ENCODE results near the gene AFF3. TPM values are rescaled to one million over a fixed set of nuclear protein-coding genes. Genes with fewer than 3 reads are reported as not detected.

AFF3 gene
- total RNA-seq, 3 donors from 2014 or later = 4.2 to 56.6 (median 5.2) TPM

GRCh38 chr2:99865818-99866676 lies 276.3 kb downstream of the AFF3 start:
- Histone ChIP-seq H3K4me3 (no peak overlapping the region), H3K36me3 (ENCODE audit: low read depth) (no peaks in the 10 kb centered on the region), H3K9me3 (no peaks in the 10 kb centered on the region), H3K4me1 (ENCODE audit: low read depth) (no peaks in the 10 kb centered on the region)
- DNase-seq (no peak), ATAC-seq (no peak)
- intact Hi-C loops (cut with DNase I, micrococcal nuclease) = no loop called here
- TF ChIP-seq, protein P1, sequence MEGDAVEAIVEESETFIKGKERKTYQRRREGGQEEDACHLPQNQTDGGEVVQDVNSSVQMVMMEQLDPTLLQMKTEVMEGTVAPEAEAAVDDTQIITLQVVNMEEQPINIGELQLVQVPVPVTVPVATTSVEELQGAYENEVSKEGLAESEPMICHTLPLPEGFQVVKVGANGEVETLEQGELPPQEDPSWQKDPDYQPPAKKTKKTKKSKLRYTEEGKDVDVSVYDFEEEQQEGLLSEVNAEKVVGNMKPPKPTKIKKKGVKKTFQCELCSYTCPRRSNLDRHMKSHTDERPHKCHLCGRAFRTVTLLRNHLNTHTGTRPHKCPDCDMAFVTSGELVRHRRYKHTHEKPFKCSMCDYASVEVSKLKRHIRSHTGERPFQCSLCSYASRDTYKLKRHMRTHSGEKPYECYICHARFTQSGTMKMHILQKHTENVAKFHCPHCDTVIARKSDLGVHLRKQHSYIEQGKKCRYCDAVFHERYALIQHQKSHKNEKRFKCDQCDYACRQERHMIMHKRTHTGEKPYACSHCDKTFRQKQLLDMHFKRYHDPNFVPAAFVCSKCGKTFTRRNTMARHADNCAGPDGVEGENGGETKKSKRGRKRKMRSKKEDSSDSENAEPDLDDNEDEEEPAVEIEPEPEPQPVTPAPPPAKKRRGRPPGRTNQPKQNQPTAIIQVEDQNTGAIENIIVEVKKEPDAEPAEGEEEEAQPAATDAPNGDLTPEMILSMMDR (IDR thresholded peaks at IDR 0.05) = no peak

DNA sequence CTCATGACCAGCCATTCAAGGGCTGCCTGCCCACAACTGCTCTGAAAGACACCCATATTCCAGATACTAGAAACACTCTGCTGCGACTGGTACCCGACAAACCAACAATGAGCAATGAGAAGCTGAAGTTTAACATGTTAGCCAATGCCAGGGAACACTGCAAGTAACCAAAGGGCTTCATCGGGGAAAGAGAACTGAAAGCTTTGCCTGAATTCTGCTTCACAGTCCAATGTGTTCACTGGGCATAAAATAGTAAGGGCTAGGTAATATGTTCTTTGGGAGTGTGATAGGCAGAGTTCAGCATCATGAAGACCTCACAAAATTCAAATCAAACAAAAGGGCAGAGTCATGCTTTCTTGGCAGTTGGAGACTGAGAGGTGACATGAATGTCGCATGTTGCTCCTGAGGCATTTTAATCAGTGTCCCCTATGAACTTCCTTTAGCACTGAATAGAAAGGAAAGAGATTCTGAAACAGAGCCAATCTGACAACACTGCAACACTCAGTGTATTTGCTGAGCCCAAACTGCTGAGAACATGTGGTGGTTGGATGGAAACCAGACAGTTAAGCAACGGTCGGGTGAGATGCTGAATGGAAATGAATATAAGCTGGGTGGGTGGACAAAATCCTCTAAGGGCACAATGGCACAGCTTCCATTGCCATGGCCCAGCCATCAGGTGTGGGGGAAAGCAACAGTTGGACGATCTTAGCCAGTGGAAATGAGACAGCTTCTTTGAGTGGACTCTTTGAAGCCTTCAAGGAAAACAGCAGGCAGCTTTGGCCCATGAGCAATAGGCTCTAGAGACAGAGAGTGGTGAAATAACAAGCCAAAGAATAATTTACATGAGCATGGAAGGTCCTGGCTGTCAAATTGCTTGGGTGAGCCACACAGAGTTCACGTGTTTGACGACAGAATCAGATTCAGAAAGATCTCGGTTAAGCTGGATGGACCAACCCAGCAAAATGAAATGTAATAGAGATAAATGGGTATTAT lies 277.5 kb downstream of the AFF3 start:
- TF ChIP-seq, protein P1 (IDR thresholded peaks at IDR 0.05) = no peak
- ATAC-seq = no peak
- H3K4me3 ChIP-seq = no peak overlapping the region
- no peaks in the 10 kb centered on the region for H3K9me3 ChIP-seq
- H3K4me1 ChIP-seq (ENCODE audit: low read depth) = no peaks in the 10 kb centered on the region
- peak in 1 of 3 donors; percentile 9 for DNase-seq
- intact Hi-C loops (cut with DNase I, micrococcal nuclease) = no loop called here
- no peaks in the 10 kb centered on the region for H3K36me3 ChIP-seq (ENCODE audit: low read depth)

- Histone ChIP-seq H3K4me3 (no peak overlapping the region), H3K36me3 (ENCODE audit: low read depth) (no peaks in the 10 kb centered on the region), H3K4me1 (ENCODE audit: low read depth) (no peaks in the 10 kb centered on the region), H3K9me3 (no peaks in the 10 kb centered on the region)
- DNase-seq (no peak), ATAC-seq (no peak)
- intact Hi-C loops (cut with DNase I, micrococcal nuclease) = no loop called here
- TF ChIP-seq, protein P1 (IDR thresholded peaks at IDR 0.05) = no peak
Observed at GRCh38 chr2:99863903-99864270, 278.5 kb downstream of the AFF3 start.

DNA sequence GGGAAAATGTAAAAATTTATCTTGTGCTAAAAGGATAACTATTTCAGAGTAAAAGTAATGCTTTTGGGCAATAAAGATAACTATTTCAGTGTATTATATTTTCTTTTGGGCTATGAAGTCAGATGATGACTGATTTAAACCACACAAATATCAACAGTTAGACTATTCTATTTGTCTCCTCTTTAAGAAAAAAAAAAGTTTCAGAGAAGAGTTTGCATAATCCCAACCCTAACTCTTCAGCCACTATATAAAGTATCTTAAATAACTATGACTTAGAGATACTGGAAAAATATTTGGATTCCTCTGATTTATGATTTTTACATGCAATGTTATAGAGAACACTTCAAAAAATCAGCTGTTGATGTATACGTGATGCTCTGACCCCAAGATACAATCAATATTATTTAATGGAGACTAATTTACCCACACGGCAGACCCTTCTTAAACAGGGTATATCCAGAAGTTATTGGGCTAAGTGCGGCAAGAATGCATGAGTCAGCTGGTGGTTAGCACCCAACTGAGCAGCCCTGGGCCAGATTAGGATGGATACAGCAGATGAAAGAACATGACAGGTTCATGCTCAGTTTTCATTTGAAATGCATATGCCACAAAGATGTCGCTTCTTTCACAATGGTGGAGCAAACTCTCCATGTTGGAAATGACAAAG lies 279.0 kb downstream of the AFF3 start:
- no peaks in the 10 kb centered on the region for H3K36me3 ChIP-seq (ENCODE audit: low read depth)
- no peak for ATAC-seq
- TF ChIP-seq, protein P1 (IDR thresholded peaks at IDR 0.05) = no peak
- no peak overlapping the region for H3K4me3 ChIP-seq
- H3K9me3 ChIP-seq = no peaks in the 10 kb centered on the region
- intact Hi-C loops (cut with DNase I, micrococcal nuclease) = no loop called here
- no peak for DNase-seq
- H3K4me1 ChIP-seq (ENCODE audit: low read depth) = no peaks in the 10 kb centered on the region

GRCh38 chr2:99862566-99862965 lies 279.8 kb downstream of the AFF3 start:
- TF ChIP-seq, protein P1 (IDR thresholded peaks at IDR 0.05) = no peak
- H3K4me1 ChIP-seq (ENCODE audit: low read depth) = no peaks in the 10 kb centered on the region
- intact Hi-C loops (cut with DNase I, micrococcal nuclease) = no loop called here
- no peaks in the 10 kb centered on the region for H3K9me3 ChIP-seq
- H3K4me3 ChIP-seq = no peak overlapping the region
- ATAC-seq (no peak), DNase-seq (no peak)
- H3K36me3 ChIP-seq (ENCODE audit: low read depth) = no peaks in the 10 kb centered on the region
